H1 (cell line): ENCODE measurements around the gene DEAF1. TPM values are rescaled to one million over a fixed set of nuclear protein-coding genes. Genes with fewer than 3 reads are reported as not detected.

Experiments
- CTCF ChIA-PET: fragments of 300-600 bp; sonication (Branson Sonifier 250); formaldehyde crosslinking; loops from one replicate; lab custom pipeline; 2021; ENCODE audit not compliant: partially characterized antibody; lab: Charles Lee
- POLR2A ChIA-PET: fragments of 300-600 bp; sonication (Branson Sonifier 250); formaldehyde crosslinking; loops from one replicate; lab custom pipeline; 2021; ENCODE audit warnings: inconsistent platforms; ENCODE audit not compliant: partially characterized antibody; lab: Charles Lee
- DNase-seq, 2 experiments: peaks; one replicate each; pipeline versions ENCODE4 v3.0.0 to v3.0.0-alpha.2; 2010 to 2022; ENCODE audit warnings: low spot score in 2 of 2, low read depth in 1 of 2, mixed read lengths in 1 of 2
- FAIRE-seq: peaks from 2 replicates; lab custom pipeline; 2011; peaks lifted over from hg19 to GRCh38; lab: Jason Lieb, UNC
- H2AFZ ChIP-seq: 2 replicates; pipeline ENCODE4 v1.8.1; 2012; ENCODE audit warnings: low read length, inconsistent platforms
- H2AK5ac ChIP-seq: 2 replicates; pipeline ENCODE4 v1.6.1; 2013; ENCODE audit warnings: low read depth, low read length
- H2BK120ac ChIP-seq: replicated peaks from 2 replicates; pipeline ENCODE3; 2013; ENCODE audit warnings: low read depth, low read length, inconsistent platforms
- H2BK12ac ChIP-seq: 2 replicates; pipeline ENCODE4 v1.6.1; 2013; ENCODE audit warnings: low read depth, low read length
- H2BK15ac ChIP-seq: 2 replicates; pipeline ENCODE4 v1.6.1; 2013; ENCODE audit warnings: low read length
- H2BK20ac ChIP-seq: 2 replicates; pipeline ENCODE4 v1.6.1; 2013; ENCODE audit warnings: low read length
- H2BK5ac ChIP-seq: 2 replicates; pipeline ENCODE4 v1.6.1; 2013; ENCODE audit warnings: low read depth, low read length
- H3K14ac ChIP-seq: 2 replicates; pipeline ENCODE4 v1.6.1; 2013; ENCODE audit warnings: inconsistent platforms; ENCODE audit not compliant: insufficient read length
- H3K18ac ChIP-seq: 2 replicates; pipeline ENCODE4 v1.6.1; 2013; ENCODE audit warnings: low read length; ENCODE audit errors: extremely low read depth
- H3K23ac ChIP-seq: 2 replicates; pipeline ENCODE4 v1.6.1; 2013; ENCODE audit warnings: inconsistent platforms; ENCODE audit not compliant: insufficient read length
- H3K23me2 ChIP-seq: 2 replicates; pipeline ENCODE4 v1.6.1; 2013; ENCODE audit warnings: low read depth, low read length
- H3K27ac ChIP-seq: 2 replicates; pipeline ENCODE4 v1.6.1; 2011; ENCODE audit warnings: low read depth, low read length, inconsistent platforms
- H3K27me3 ChIP-seq, 4 experiments: replicated peaks in 1 of 4; 1 replicate in 1 of 4; 2 replicates in 3 of 4; pipeline versions ENCODE4 v1.6.1 to v1.8.1; 2011 to 2013; ENCODE audit warnings: low read length in 3 of 4, mild to moderate bottlenecking in 3 of 4, inconsistent platforms in 2 of 4, mixed read lengths in 2 of 4, moderate library complexity in 1 of 4; ENCODE audit not compliant: control insufficient read depth in 3 of 4, insufficient read depth in 3 of 4; ENCODE audit errors: extremely low read depth in 1 of 4
- H3K36me3 ChIP-seq, 4 experiments: 2 replicates each; pipeline versions ENCODE4 v1.6.1 to v1.8.1; 2011 to 2013; ENCODE audit warnings: mild to moderate bottlenecking in 4 of 4, low read length in 3 of 4, moderate library complexity in 2 of 4, control low read depth in 1 of 4, inconsistent platforms in 1 of 4; ENCODE audit not compliant: insufficient read depth in 4 of 4, control insufficient read depth in 2 of 4
- H3K4ac ChIP-seq: replicated peaks from 2 replicates; pipeline ENCODE3; 2013; ENCODE audit warnings: low read length, low read depth, mixed read lengths, inconsistent platforms; ENCODE audit not compliant: insufficient read length
- H3K4me1 ChIP-seq, 4 experiments: replicated peaks in 1 of 4; 1 replicate in 1 of 4; 2 replicates in 3 of 4; pipeline versions ENCODE4 v1.6.1 to v1.8.1; 2011 to 2013; ENCODE audit warnings: low read length in 3 of 4, inconsistent platforms in 2 of 4, mixed read lengths in 1 of 4; ENCODE audit not compliant: insufficient read depth in 4 of 4, control insufficient read depth in 3 of 4
- H3K4me2 ChIP-seq, 2 experiments: 2 replicates each; pipeline versions ENCODE4 v1.6.1 to v1.8.1; 2011 to 2013; ENCODE audit warnings: low read depth in 2 of 2, low read length in 2 of 2, control low read depth in 1 of 2, inconsistent platforms in 1 of 2, mild to moderate bottlenecking in 1 of 2; ENCODE audit not compliant: insufficient read depth in 1 of 2
- H3K4me3 ChIP-seq, 4 experiments: fragments of 200-600, 300-600 bp in 1 of 4; sonication (generic), shearing (Covaris generic), sonication (Bioruptor Twin) in 1 of 4; 2 replicates each; pipeline versions ENCODE4 v1.5.1 to v1.8.1; 2011 to 2016; ENCODE audit warnings: low read length in 4 of 4, low read depth in 3 of 4, control low read depth in 2 of 4, inconsistent platforms in 2 of 4, mild to moderate bottlenecking in 2 of 4, mixed read lengths in 1 of 4, moderate library complexity in 1 of 4; ENCODE audit not compliant: insufficient read depth in 2 of 4; ENCODE audit errors: extremely low read depth in 1 of 4
- H3K56ac ChIP-seq: replicated peaks from 2 replicates; pipeline ENCODE3; 2013; ENCODE audit warnings: low read depth, mild to moderate bottlenecking, mixed read lengths, low read length, inconsistent platforms; ENCODE audit not compliant: insufficient read length
- H3K79me1 ChIP-seq: 2 replicates; pipeline ENCODE4 v1.6.1; 2013; ENCODE audit warnings: low read depth, low read length, control low read depth
- H3K79me2 ChIP-seq, 2 experiments: 2 replicates each; pipeline versions ENCODE4 v1.6.1 to v1.8.1; 2012 to 2013; ENCODE audit warnings: low read length in 2 of 2, mild to moderate bottlenecking in 2 of 2, inconsistent platforms in 1 of 2; ENCODE audit not compliant: insufficient read depth in 2 of 2, control insufficient read depth in 1 of 2
- H3K9ac ChIP-seq, 4 experiments: replicated peaks in 1 of 4; 1 replicate in 1 of 4; 2 replicates in 3 of 4; pipeline versions ENCODE4 v1.6.1 to v1.8.1; 2011 to 2013; ENCODE audit warnings: low read depth in 3 of 4, low read length in 3 of 4, control low read depth in 2 of 4, mild to moderate bottlenecking in 2 of 4, moderate library complexity in 2 of 4, inconsistent platforms in 1 of 4; ENCODE audit errors: extremely low read depth in 1 of 4
- H3K9me3 ChIP-seq, 2 experiments: 2 replicates each; pipeline versions ENCODE4 v1.6.1 to v1.8.1; 2012 to 2013; ENCODE audit warnings: mild to moderate bottlenecking in 2 of 2, moderate library complexity in 2 of 2, control low read depth in 1 of 2, inconsistent platforms in 1 of 2, low read depth in 1 of 2, low read length in 1 of 2, mixed read lengths in 1 of 2; ENCODE audit not compliant: insufficient read depth in 2 of 2
- H4K20me1 ChIP-seq, 2 experiments: replicated peaks in 1 of 2; 2 replicates each; pipeline versions ENCODE3 to v1.8.1; 2011 to 2013; ENCODE audit warnings: inconsistent platforms in 2 of 2, low read length in 2 of 2, mild to moderate bottlenecking in 1 of 2; ENCODE audit not compliant: insufficient read depth in 2 of 2, control insufficient read depth in 1 of 2
- H4K5ac ChIP-seq: 2 replicates; pipeline ENCODE4 v1.6.1; 2013; ENCODE audit warnings: low read length, low read depth, mixed read lengths, inconsistent platforms; ENCODE audit not compliant: insufficient read length
- H4K8ac ChIP-seq: 2 replicates; pipeline ENCODE4 v1.8.0; 2013; ENCODE audit warnings: mild to moderate bottlenecking, moderate library complexity, low read length, inconsistent platforms; ENCODE audit not compliant: insufficient read depth; ENCODE audit errors: extremely low read depth
- H4K91ac ChIP-seq: replicated peaks from 2 replicates; pipeline ENCODE3; 2013; ENCODE audit warnings: low read length, mixed read lengths, inconsistent platforms; ENCODE audit not compliant: insufficient read length
- ASH2L ChIP-seq: fragments of 200-600, 300-600 bp; sonication (generic); IDR thresholded peaks from one replicate; pipeline ENCODE4 v1.7.1; 2017; ENCODE audit warnings: low read length
- BRCA1 ChIP-seq: IDR thresholded peaks from 2 replicates; pipeline ENCODE4 v1.6.1; 2012; ENCODE audit warnings: low read depth, low read length, improper control_type of control experiment
- CEBPB ChIP-seq: IDR thresholded peaks from 2 replicates; pipeline ENCODE4 v1.6.1; 2012; ENCODE audit warnings: low read depth, low read length
- CTBP2 ChIP-seq: IDR thresholded peaks from 2 replicates; pipeline ENCODE4 v1.7.0; 2011; ENCODE audit warnings: borderline replicate concordance, mild to moderate bottlenecking, moderate library complexity, mixed read lengths, low read length; ENCODE audit not compliant: insufficient read depth, insufficient read length
- E2F6 ChIP-seq: IDR thresholded peaks from 2 replicates; pipeline ENCODE4 v1.6.1; 2012; ENCODE audit warnings: inconsistent platforms
- EP300 ChIP-seq, 2 experiments: IDR thresholded peaks; 1 replicate in 1 of 2; 2 replicates in 1 of 2; pipeline ENCODE4 v1.6.1; 2011 to 2012; ENCODE audit warnings: low read depth in 2 of 2, low read length in 2 of 2, mild to moderate bottlenecking in 2 of 2, borderline replicate concordance in 1 of 2, inconsistent platforms in 1 of 2, moderate library complexity in 1 of 2
- JUND ChIP-seq: IDR thresholded peaks from 2 replicates; pipeline ENCODE4 v1.6.1; 2011; ENCODE audit warnings: mild to moderate bottlenecking, improper control_type of control experiment, low read length
- MAX ChIP-seq: IDR thresholded peaks from 2 replicates; pipeline ENCODE4 v1.6.1; 2012; ENCODE audit warnings: inconsistent platforms
- NRF1 ChIP-seq: IDR thresholded peaks from 2 replicates; pipeline ENCODE4 v1.6.1; 2011; ENCODE audit warnings: mild to moderate bottlenecking, low read depth, low read length, improper control_type of control experiment
- RAD21 ChIP-seq, 2 experiments: IDR thresholded peaks in 1 of 2; conservative IDR thresholded peaks in 1 of 2; 2 replicates each; pipeline ENCODE4 v1.6.1; 2011; ENCODE audit warnings: low read depth in 2 of 2, low read length in 2 of 2, improper control_type of control experiment in 1 of 2, inconsistent platforms in 1 of 2, mild to moderate bottlenecking in 1 of 2, moderate library complexity in 1 of 2
- RXRA ChIP-seq: IDR thresholded peaks from 2 replicates; pipeline ENCODE4 v1.6.1; 2011; ENCODE audit warnings: low read depth, mild to moderate bottlenecking, low read length, moderate library complexity; ENCODE audit not compliant: insufficient read depth
- TCF12 ChIP-seq: IDR thresholded peaks from 2 replicates; pipeline ENCODE4 v1.6.1; 2011; ENCODE audit warnings: low read depth, mild to moderate bottlenecking, low read length
- YY1 ChIP-seq: IDR thresholded peaks from 2 replicates; pipeline ENCODE4 v1.6.1; 2011; ENCODE audit warnings: low read depth, mild to moderate bottlenecking, low read length
- WGBS, 2 experiments: shearing (Covaris generic) in 1 of 2; methylation state at CpG; one replicate each; pipeline versions ENCODE4 v1.1.6 to v1.1.7; 2013 to 2015; ENCODE audit warnings: low lambda C conversion rate in 2 of 2, mixed read lengths in 2 of 2, inconsistent platforms in 1 of 2, low coverage in 1 of 2, missing lambda C conversion rate in 1 of 2; ENCODE audit not compliant: insufficient replicate concordance in 2 of 2, insufficient coverage in 1 of 2, insufficient read length in 1 of 2; ENCODE audit errors: extremely low coverage in 1 of 2, missing lambda C conversion rate in 1 of 2; 5-methylcytosine and 5-hydroxymethylcytosine counted together
- polyA plus RNA-seq, 7 experiments: library from polyadenylated mRNA; depleted of rRNA in 3 of 7; stranded (reverse) in 5 of 7; unstranded in 2 of 7; fragments of >200 nt in 5 of 7; fragments of 200-250 nt in 2 of 7; gene quantifications; 1 replicate in 5 of 7; 2 replicates in 1 of 7; 4 replicates in 1 of 7; pipeline versions ENCODE4 v1.2.1 to v1.2.3, GENCODE V29; 2011 to 2013; ENCODE audit warnings: missing spikeins in 2 of 7, mixed read lengths in 2 of 7
- total RNA-seq: library from RNA; stranded (reverse); fragmentation: NEBNext Ultra II Directional; extraction: Animal tissue kit (Norgen Biotek cat#: 25700); gene quantifications from 2 replicates; pipeline ENCODE4 v1.2.1, GENCODE V29; 2021

DEAF1 gene
- total and polyA plus RNA-seq, 2 of the 8 experiments (the other 6 are each of a cell fraction or from before 2014, with no cell fraction given), result 47.3 to 58.4 TPM

DNA sequence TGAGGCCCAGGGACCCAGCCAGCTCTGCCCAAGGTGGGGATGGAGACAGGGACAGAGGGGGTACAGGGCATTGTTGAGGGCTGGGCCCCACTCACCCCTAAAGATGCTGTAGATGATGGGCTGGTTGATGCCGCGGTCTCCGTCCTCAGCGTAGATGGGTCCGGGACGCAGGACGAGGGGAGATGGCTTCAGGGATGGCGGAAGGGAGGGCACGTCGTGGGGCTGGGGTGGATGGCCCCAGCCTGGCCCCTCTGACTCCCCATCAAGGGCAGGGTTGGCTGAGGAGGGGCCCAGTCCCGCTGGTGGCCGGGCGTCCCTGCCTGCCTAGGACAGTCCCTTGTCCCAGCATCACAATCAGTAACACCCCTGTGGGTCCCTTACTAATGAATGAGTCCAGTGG is 74.8 kb downstream of the DEAF1 start:
- Histone ChIP-seq H3K18ac (no peak overlapping the region), H3K14ac (no peak overlapping the region), H2BK15ac (no peak overlapping the region), H2BK120ac (no peak overlapping the region), H3K23me2 (peaks cover 2% of the 10 kb centered on the region; the same call in 1 of the 2 replicates), H3K4me2 (no peak overlapping the region), H3K79me2 (no peaks in the 10 kb centered on the region), H3K27me3 (no peaks in the 10 kb centered on the region), H2AK5ac (no peak overlapping the region), H3K79me1 (no peaks in the 10 kb centered on the region), H2BK5ac (no peak overlapping the region), H3K9me3 (no peaks in the 10 kb centered on the region), H2BK12ac (no peak overlapping the region), H4K8ac (no peak overlapping the region), H3K4me1 (peaks cover 0 to 5% (median 0%) of the 10 kb centered on the region in 4 experiments; a peak in 3 of 7 replicates), H3K9ac (no peak overlapping the region), H3K4me3 (no peak overlapping the region), H3K27ac (no peak overlapping the region), H2AFZ (no peak overlapping the region), H4K5ac (no peak overlapping the region), H3K56ac (no peak overlapping the region), H3K36me3 (no peaks in the 10 kb centered on the region), H3K4ac (no peak overlapping the region), H2BK20ac (no peak overlapping the region), H4K91ac (no peak overlapping the region), H4K20me1 (peaks cover 2 to 9% of the 10 kb centered on the region in 2 experiments), H3K23ac (no peak overlapping the region)
- POLR2A ChIA-PET, result interaction anchor here (0.5 to 1.3 kb wide), 3 partner anchors 18 to 166 kb away, joined by 3 read pairs; no protein-coding TSS in a partner anchor
- FAIRE-seq (no peak), DNase-seq (no peak)
- CTCF ChIA-PET, result no interaction called here
- 96% methylated on average over 3 of the region's 13 CpGs; no CpG with 5 or more reads in 1 of the 2 experiments for WGBS, 2 experiments
- TF ChIP-seq CTBP2 (no peak), E2F6 (no peak), JUND (no peak), RAD21 (IDR thresholded peaks at IDR 0.05 in 1 of 2, conservative IDR thresholded peaks at IDR 0.05 in 1 of 2; ENCODE audit: low read depth in 2 of 2, low read length in 2 of 2) (no peak), YY1 (no peak), NRF1 (no peak), RXRA (no peak), EP300 (IDR thresholded peaks at IDR 0.05; ENCODE audit: borderline replicate concordance in 1 of 2, low read depth in 2 of 2, low read length in 2 of 2) (no peak), BRCA1 (no peak), MAX (no peak), CEBPB (no peak), TCF12 (no peak), ASH2L (no peak)
